Chondrocyte (in vitro differentiated cells): ENCODE measurements around the gene NUP210. TPM values are rescaled to one million over a fixed set of nuclear protein-coding genes. Genes with fewer than 3 reads are reported as not detected.

Experiments
- DNase-seq: peaks from one replicate; pipeline ENCODE4 v3.0.0; 2021; ENCODE audit warnings: mixed read lengths, low spot score
- H3K27ac Mint-ChIP-seq: one replicate; pipeline ENCODE4 v1.8.0; 2021; ENCODE audit warnings: mild to moderate bottlenecking, moderate library complexity, mixed read lengths; ENCODE audit not compliant: unreplicated experiment
- H3K27me3 Mint-ChIP-seq: 2 replicates; pipeline ENCODE4 v1.8.0; 2021; ENCODE audit warnings: low read depth, mixed read lengths
- H3K36me3 Mint-ChIP-seq: 2 replicates; pipeline ENCODE4 v1.8.0; 2021; ENCODE audit warnings: low read depth, mixed read lengths
- H3K4me1 Mint-ChIP-seq: 2 replicates; pipeline ENCODE4 v1.8.0; 2021; ENCODE audit warnings: low read depth, mild to moderate bottlenecking, mixed read lengths
- H3K4me3 Mint-ChIP-seq: one replicate; pipeline ENCODE4 v1.8.0; 2021; ENCODE audit warnings: mild to moderate bottlenecking, moderate library complexity, mixed read lengths; ENCODE audit not compliant: unreplicated experiment
- H3K9me3 Mint-ChIP-seq: 2 replicates; pipeline ENCODE4 v1.8.0; 2021; ENCODE audit warnings: low read depth, mixed read lengths
- total RNA-seq: library from RNA; stranded (reverse); gene quantifications from 3 replicates; pipeline ENCODE4 v1.2.1, GENCODE V29; 2021
- TF ChIP-seq, protein P1 (sequence below): fragments of 200-600 bp; sonication (generic); IDR thresholded peaks from 2 replicates; pipeline ENCODE4 v1.5.0; 2021; ENCODE audit warnings: antibody characterized with exemption, mild to moderate bottlenecking, moderate library complexity

NUP210 gene
- total RNA-seq, 1 donor from 2014 or later, result 0.72 TPM

DNA sequence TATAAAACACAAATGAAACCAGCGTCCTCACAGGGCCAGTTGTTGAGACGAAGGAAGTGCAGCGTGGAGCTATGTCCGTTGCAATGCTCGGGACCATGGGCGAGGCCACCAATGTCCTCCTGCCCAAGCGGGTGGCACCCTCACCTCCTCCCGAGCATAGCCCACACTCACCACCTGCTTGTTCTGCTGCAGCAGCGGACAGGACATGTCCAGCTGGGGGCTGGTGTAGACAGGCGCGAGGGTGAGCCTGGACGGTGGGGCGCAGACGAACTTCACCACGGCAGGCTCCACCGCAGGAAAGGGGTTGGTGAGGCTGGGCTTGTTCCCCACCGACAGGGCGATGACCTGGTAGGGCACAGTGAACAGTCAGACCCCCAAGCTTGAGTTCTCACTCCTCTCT, 62.1 kb downstream of the NUP210 start:
- H3K27ac Mint-ChIP-seq, result no peak overlapping the region

DNA sequence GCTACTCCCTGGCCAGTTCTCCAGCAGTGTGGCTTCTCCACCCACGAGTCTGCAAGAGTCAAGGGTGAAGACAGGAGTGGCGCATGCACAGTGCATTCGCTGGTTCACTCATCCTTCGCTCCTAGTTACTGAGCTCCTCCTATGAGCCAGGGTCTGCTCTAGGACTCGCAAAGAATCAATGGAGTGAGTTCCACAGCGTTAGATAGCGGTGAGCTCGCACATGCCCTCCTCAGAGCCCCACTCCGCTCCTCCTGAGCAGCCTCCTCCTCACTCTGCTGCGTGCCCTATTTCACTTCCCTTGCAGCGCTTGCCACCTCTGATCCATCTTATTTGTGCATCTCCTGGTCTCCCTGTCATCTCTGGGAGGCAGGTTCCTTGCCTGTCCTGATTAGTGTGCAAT, 63.0 kb downstream of the NUP210 start:
- Mint-ChIP-seq H3K4me1 (peaks cover 8% of the 10 kb centered on the region), H3K27me3 (peaks cover 5% of the 10 kb centered on the region), H3K36me3 (no peaks in the 10 kb centered on the region), H3K27ac (no peak overlapping the region), H3K9me3 (no peaks in the 10 kb centered on the region), H3K4me3 (no peak overlapping the region)
- TF ChIP-seq, protein P1, sequence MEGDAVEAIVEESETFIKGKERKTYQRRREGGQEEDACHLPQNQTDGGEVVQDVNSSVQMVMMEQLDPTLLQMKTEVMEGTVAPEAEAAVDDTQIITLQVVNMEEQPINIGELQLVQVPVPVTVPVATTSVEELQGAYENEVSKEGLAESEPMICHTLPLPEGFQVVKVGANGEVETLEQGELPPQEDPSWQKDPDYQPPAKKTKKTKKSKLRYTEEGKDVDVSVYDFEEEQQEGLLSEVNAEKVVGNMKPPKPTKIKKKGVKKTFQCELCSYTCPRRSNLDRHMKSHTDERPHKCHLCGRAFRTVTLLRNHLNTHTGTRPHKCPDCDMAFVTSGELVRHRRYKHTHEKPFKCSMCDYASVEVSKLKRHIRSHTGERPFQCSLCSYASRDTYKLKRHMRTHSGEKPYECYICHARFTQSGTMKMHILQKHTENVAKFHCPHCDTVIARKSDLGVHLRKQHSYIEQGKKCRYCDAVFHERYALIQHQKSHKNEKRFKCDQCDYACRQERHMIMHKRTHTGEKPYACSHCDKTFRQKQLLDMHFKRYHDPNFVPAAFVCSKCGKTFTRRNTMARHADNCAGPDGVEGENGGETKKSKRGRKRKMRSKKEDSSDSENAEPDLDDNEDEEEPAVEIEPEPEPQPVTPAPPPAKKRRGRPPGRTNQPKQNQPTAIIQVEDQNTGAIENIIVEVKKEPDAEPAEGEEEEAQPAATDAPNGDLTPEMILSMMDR, result no peak
- no peak for DNase-seq

More for the DNA sequence above, 62.1 kb downstream of the NUP210 start:
- Mint-ChIP-seq H3K36me3 (no peaks in the 10 kb centered on the region), H3K9me3 (no peaks in the 10 kb centered on the region), H3K27me3 (peaks cover 5% of the 10 kb centered on the region), H3K4me3 (no peak overlapping the region), H3K4me1 (peaks cover 2% of the 10 kb centered on the region)
- no peak for DNase-seq
- TF ChIP-seq, protein P1, result no peak

DNA sequence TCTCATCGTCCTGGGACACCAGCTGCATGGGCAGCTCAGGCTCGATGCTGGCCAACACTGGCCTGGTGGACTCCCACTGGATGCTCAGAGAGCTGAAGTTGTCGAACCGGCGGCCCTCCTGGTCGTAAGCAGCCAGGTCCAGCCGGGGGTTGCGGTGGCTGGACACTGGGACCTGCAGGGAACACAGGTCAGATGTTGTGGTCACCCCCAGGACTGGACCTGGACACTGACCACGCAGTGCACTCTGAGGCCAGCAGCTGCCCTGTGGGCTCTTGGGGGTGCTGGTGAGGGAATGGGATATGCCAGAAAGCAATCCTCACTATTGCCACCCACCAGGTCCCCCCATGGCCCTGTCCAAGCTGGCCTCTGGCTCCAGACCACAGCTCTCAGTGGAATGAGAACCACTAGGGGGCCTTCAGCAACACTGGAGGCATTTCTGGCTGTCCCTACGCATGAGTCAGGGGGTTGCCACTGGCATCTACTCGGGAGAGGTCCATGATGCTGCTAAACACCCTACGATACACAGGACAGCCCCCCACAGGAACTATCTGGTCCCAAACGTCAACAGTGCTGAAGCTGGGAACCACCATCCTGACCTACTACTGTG, 66.1 kb downstream of the NUP210 start:
- Mint-ChIP-seq H3K9me3 (no peaks in the 10 kb centered on the region), H3K4me3 (no peak overlapping the region), H3K27ac (no peak overlapping the region), H3K27me3 (peaks cover 5% of the 10 kb centered on the region), H3K4me1 (peaks cover 13% of the 10 kb centered on the region), H3K36me3 (no peaks in the 10 kb centered on the region)
- TF ChIP-seq, protein P1, result peak; percentile 66
- DNase-seq, result no peak

DNA sequence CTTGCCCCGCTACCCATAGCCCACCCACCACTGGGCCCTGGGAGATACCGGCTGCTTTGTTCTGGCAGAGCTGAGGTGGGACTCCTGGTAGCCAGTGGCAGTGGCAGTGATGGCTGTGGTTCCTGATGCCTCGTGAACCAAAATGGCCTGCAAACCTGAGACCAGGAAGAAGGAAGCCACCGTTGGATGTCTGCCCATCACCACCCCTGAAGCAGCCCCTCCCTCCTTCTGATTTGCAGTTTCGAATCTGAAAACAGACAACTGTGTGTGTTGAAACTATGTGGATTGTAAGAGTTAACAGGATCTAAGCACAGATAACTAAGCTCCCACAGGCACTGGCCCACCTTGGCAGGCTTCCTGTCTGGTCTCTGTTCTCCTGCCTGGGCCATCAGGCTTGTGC, 66.6 kb downstream of the NUP210 start:
- H3K27ac Mint-ChIP-seq, result no peak overlapping the region
- TF ChIP-seq, protein P1, result no peak
- DNase-seq, result no peak
- H3K27me3 Mint-ChIP-seq, result peaks cover 5% of the 10 kb centered on the region
- no peaks in the 10 kb centered on the region for H3K9me3 Mint-ChIP-seq
- no peaks in the 10 kb centered on the region for H3K36me3 Mint-ChIP-seq
- H3K4me3 Mint-ChIP-seq, result no peak overlapping the region
- H3K4me1 Mint-ChIP-seq, result peaks cover 19% of the 10 kb centered on the region

DNA sequence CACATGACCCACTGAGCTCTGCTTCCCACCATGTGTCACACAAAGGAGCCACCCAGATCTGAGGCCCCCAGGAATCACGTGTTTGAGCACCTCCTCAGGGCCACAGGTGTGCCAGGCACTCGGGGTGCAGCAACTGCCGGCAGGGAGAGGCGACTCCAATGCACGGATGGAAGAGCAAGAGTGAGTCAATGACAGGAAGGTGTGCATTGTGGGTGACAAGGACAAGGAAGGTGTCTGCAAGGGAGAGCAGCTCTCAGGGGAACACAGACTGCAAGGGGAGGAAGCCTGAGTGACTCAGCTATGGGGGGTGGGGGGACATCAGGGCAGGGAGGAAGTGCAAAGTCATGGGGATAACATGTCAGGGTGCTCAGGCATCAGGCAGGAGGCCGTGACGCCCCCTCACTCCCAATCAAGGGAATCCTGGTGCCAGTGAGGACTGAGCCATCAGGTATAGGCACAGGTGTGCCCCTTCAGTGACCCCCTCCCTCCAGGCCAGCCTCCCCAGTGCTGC, 67.4 kb downstream of the NUP210 start:
- DNase-seq, result no peak
- no peak overlapping the region for H3K4me3 Mint-ChIP-seq
- H3K4me1 Mint-ChIP-seq, result peaks cover 23% of the 10 kb centered on the region
- H3K27me3 Mint-ChIP-seq, result peaks cover 3% of the 10 kb centered on the region
- TF ChIP-seq, protein P1, result no peak
- H3K27ac Mint-ChIP-seq, result peak overlapping the region; percentile 49
- H3K36me3 Mint-ChIP-seq, result no peaks in the 10 kb centered on the region
- no peaks in the 10 kb centered on the region for H3K9me3 Mint-ChIP-seq
